NCI-H2196 (cell line): ENCODE measurements around the gene FAM171A2.
"Not testable (repeated sequence)": the region's sequence is repeated elsewhere in the genome, so short reads cannot be mapped to it uniquely, and the experiment has no call there.

Experiments used
- DNase-seq: peaks from one replicate; lab custom pipeline; 2025; ENCODE audit not compliant: unreplicated experiment; lab: John Stamatoyannopoulos, UW

The FAM171A2 gene

GRCh38 chr17:44383861-44384260, 20.2 kb upstream of the FAM171A2 start:
- DNase-seq: no peak

- DNase-seq: no peak
Measured at GRCh38 chr17:44383363-44383762, 19.7 kb upstream of the FAM171A2 start.

- DNase-seq: no peak
Measured at GRCh38 chr17:44382917-44383316, 19.3 kb upstream of the FAM171A2 start.

GRCh38 chr17:44381810-44382305, 18.2 kb upstream of the FAM171A2 start:
- DNase-seq: no peak

- DNase-seq: no peak
Measured at GRCh38 chr17:44380767-44381166, 17.1 kb upstream of the FAM171A2 start.

GRCh38 chr17:44379887-44380286, 16.2 kb upstream of the FAM171A2 start:
- DNase-seq: no peak

GRCh38 chr17:44378171-44378705, 14.6 kb upstream of the FAM171A2 start:
- DNase-seq: no peak

GRCh38 chr17:44376779-44377178, 13.1 kb upstream of the FAM171A2 start:
- no peak for DNase-seq

- no peak for DNase-seq
Measured at GRCh38 chr17:44376124-44376523, 12.5 kb upstream of the FAM171A2 start.

GRCh38 chr17:44375196-44376017, 11.8 kb upstream of the FAM171A2 start:
- DNase-seq: no peak

GRCh38 chr17:44374306-44375195, 10.9 kb upstream of the FAM171A2 start:
- no peak for DNase-seq

- no peak for DNase-seq
Measured at GRCh38 chr17:44372036-44372435, 8.4 kb upstream of the FAM171A2 start.

GRCh38 chr17:44369414-44370023, 5.9 kb upstream of the FAM171A2 start:
- not testable (repeated sequence) for DNase-seq

- DNase-seq: not testable (repeated sequence)
Measured at GRCh38 chr17:44368391-44369243, 5.0 kb upstream of the FAM171A2 start.

- no peak for DNase-seq
Measured at GRCh38 chr17:44367231-44367979, 3.8 kb upstream of the FAM171A2 start.

GRCh38 chr17:44365051-44365450, 1.4 kb upstream of the FAM171A2 start:
- DNase-seq: not testable (repeated sequence)

GRCh38 chr17:44362949-44363612, 572 bp downstream of the FAM171A2 start:
- DNase-seq: peak; percentile 47

GRCh38 chr17:44362459-44362948, 1.1 kb downstream of the FAM171A2 start:
- DNase-seq: no peak
